Measurements from ENCODE around the gene MPP2. TPM values are rescaled to one million over a fixed set of nuclear protein-coding genes. Genes with fewer than 3 reads are reported as not detected.
"Not testable (repeated sequence)": the region's sequence is repeated elsewhere in the genome, so short reads cannot be mapped to it uniquely, and the experiment has no call there.

The MPP2 gene
- total and polyA plus RNA-seq, 2 experiments from 2014 or later, result 23.4 to 25.4 TPM

DNA sequence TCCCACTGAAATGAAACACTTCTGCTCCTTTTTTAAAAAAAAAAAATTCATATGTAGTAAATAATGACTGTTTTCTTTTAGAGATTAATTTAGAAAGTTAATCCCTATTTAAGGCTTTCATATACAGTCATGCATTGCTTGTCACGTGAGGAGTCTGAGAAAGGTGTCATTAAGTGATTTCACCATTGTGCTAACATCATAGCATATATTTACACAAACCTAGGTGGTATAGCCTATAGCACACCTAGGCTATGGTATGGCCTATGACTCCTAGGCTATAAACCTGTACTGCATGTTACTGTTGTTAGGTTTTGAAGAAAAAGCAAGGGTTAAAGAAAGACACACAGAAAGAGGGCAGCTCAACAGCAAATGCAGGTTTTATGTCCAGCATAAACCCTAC, 21.3 kb upstream of the MPP2 start:
- TF ChIP-seq, protein P1, sequence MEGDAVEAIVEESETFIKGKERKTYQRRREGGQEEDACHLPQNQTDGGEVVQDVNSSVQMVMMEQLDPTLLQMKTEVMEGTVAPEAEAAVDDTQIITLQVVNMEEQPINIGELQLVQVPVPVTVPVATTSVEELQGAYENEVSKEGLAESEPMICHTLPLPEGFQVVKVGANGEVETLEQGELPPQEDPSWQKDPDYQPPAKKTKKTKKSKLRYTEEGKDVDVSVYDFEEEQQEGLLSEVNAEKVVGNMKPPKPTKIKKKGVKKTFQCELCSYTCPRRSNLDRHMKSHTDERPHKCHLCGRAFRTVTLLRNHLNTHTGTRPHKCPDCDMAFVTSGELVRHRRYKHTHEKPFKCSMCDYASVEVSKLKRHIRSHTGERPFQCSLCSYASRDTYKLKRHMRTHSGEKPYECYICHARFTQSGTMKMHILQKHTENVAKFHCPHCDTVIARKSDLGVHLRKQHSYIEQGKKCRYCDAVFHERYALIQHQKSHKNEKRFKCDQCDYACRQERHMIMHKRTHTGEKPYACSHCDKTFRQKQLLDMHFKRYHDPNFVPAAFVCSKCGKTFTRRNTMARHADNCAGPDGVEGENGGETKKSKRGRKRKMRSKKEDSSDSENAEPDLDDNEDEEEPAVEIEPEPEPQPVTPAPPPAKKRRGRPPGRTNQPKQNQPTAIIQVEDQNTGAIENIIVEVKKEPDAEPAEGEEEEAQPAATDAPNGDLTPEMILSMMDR (IDR thresholded peaks at IDR 0.05; ENCODE audit: low read depth, low read length), result no peak

DNA sequence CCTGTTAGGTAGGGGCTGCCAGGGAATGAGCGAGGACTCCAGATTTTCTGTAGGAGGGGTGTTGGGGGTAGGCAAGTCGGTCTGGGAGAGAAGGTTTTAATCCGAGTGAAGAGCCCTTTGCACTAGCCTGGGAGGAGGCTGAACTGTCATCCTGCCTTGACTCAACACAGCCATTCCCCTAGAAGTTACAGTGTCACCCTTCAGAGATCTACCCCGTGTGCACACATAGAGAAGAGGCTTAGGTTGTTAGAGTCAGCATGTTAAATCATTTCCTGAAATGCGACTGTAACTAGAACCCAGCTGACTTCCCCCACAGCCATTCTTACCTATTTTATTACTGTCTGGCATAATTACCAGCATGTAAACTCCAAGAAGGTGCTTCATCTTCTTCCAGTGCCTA, 20.6 kb upstream of the MPP2 start:
- not testable (repeated sequence) for H3K4me3 ChIP-seq; H3K4me1 ChIP-seq (ENCODE audit: low read depth); H3K9me3 ChIP-seq (ENCODE audit: low read depth); H3K27ac ChIP-seq; H3K36me3 ChIP-seq; DNase-seq (ENCODE audit: low read depth in 1 of 2, low spot score in 1 of 2)
- H3K27me3 ChIP-seq, result peaks cover 22% of the 10 kb centered on the region

More for the DNA sequence above, 21.3 kb upstream of the MPP2 start:
- no peaks in the 10 kb centered on the region for H3K36me3 ChIP-seq
- no peak overlapping the region for H3K27ac ChIP-seq
- no peak for DNase-seq (ENCODE audit: low read depth in 1 of 2, low spot score in 1 of 2)
- no peaks in the 10 kb centered on the region for H3K9me3 ChIP-seq (ENCODE audit: low read depth)
- H3K4me3 ChIP-seq, result no peak overlapping the region
- H3K27me3 ChIP-seq, result peaks cover 22% of the 10 kb centered on the region
- no peaks in the 10 kb centered on the region for H3K4me1 ChIP-seq (ENCODE audit: low read depth)

DNA sequence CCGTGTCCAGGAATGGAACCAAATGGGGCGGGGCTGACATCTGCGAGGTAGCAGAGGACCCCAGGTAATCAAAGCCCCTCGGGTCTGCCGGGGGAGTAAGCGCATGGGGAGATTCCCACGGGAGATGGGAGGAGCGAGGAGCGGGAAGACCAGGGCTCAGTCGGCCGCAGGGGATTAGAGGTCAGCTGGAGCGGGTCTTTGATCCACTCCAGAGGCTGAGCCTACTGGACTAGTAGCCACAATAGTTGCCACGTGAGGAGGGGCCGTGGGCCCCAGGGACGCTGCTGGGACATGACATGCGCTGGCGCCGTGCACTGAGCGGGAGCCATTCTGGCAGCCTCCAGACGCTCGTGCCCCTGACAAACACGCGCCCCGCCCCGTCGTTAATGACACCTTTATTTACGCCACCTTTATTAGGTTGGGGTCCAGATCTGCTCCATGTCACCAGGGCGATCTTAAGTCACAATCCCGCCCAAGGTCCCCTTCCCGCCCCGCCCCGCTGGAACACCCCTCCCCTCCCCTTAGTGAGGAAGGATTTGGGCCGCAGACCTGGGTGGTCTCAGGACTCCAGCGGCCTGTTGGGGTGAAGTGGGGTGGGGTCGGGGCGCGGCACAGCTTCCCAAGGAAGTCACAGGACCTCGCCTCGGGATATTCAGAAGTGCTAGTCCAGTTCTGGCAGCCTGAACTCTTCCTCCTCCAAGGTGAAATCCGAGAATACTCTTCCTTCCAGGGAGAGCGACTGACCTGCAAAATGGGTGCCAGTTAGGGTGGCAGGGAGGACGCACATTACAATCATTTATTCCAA, 19.9 kb upstream of the MPP2 start:
- H3K4me1 ChIP-seq (ENCODE audit: low read depth), result no peaks in the 10 kb centered on the region
- H3K36me3 ChIP-seq, result no peaks in the 10 kb centered on the region
- no peaks in the 10 kb centered on the region for H3K9me3 ChIP-seq (ENCODE audit: low read depth)
- DNase-seq (ENCODE audit: low read depth in 1 of 2, low spot score in 1 of 2), result no peak
- TF ChIP-seq, protein P1 (IDR thresholded peaks at IDR 0.05; ENCODE audit: low read depth, low read length), result no peak
- peak overlapping the region; percentile 12 for H3K4me3 ChIP-seq
- no peak overlapping the region for H3K27ac ChIP-seq
- peaks cover 22% of the 10 kb centered on the region for H3K27me3 ChIP-seq

DNA sequence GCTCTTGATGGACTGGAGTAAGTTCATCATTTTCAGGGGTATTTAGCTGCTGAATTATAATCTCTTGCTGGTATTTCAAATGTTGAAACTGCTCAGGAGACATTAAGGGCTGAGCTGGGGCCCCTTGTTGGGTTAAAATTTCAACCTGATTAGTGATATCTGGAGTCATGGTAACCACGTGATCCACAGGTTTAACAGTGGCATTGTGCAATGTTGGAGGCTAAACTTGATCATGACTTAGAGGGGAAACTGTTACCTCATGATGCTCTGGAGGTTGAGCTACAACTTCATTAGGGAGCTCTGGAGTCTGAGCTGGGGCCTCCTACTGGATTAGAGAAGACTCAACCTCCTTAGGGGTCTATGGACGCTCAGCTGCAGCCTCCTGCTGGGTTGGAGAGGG, 17.2 kb upstream of the MPP2 start:
- no peaks in the 10 kb centered on the region for H3K9me3 ChIP-seq (ENCODE audit: low read depth)
- DNase-seq (ENCODE audit: low read depth in 1 of 2, low spot score in 1 of 2), result no peak
- no peaks in the 10 kb centered on the region for H3K36me3 ChIP-seq
- H3K27ac ChIP-seq, result no peak overlapping the region
- H3K4me3 ChIP-seq, result no peak overlapping the region
- H3K27me3 ChIP-seq, result peaks cover 22% of the 10 kb centered on the region
- no peaks in the 10 kb centered on the region for H3K4me1 ChIP-seq (ENCODE audit: low read depth)
- TF ChIP-seq, protein P1 (IDR thresholded peaks at IDR 0.05; ENCODE audit: low read depth, low read length), result no peak

DNA sequence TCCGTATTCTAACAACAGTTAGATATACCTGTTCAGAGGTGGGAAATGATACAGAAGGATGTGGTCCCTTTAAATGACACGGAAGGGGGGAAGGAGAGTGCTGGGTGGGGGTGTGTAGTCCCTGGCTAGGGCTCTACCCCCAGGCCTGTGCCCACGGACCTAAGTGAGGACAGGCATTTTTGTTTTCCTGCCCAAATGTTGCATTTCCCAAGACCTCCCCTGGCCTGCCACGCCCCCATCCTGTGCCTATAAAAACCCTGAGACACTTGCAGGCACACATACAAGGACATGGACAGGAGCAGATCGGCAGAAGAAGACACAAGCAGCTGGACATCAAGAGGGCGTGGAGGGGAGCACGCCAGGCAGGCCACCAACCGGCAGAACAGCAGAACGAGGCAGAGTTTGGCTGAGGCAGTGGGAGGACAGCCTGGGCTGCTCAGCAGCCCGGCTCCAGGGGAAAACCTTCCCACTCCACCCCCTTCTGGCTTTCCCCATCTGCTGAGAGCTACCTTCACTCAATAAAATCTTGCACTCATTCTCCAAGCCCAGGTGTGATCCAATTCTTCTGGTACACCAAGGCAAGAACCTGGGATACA, 13.3 kb upstream of the MPP2 start:
- Histone ChIP-seq H3K27ac (no peak overlapping the region), H3K36me3 (no peaks in the 10 kb centered on the region), H3K4me3 (no peak overlapping the region), H3K4me1 (ENCODE audit: low read depth) (no peaks in the 10 kb centered on the region), H3K27me3 (peaks cover 5% of the 10 kb centered on the region), H3K9me3 (ENCODE audit: low read depth) (no peaks in the 10 kb centered on the region)
- no peak for DNase-seq (ENCODE audit: low read depth in 1 of 2, low spot score in 1 of 2)
- TF ChIP-seq, protein P1 (IDR thresholded peaks at IDR 0.05; ENCODE audit: low read depth, low read length), result no peak

DNA sequence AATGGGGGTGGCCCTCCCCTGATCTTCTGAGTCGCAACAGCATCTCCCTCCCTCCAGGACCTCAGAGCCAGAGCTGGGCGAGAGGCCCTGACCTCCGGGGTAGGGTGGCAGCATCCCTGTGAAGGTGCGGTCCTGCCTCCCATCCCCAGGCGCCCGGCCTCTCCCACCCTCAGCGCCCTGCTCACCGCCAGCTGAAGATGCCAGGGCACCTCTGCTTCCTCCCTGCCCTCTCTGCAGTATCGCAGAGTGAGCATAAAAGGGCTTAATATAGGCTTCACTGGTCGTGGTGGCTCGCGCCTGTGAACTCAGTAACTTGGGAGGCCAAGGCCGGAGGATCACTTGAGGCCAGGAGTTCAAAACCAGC, 10.7 kb upstream of the MPP2 start:
- DNase-seq (ENCODE audit: low read depth in 1 of 2, low spot score in 1 of 2), result no peak
- Histone ChIP-seq H3K4me1 (ENCODE audit: low read depth) (no peaks in the 10 kb centered on the region), H3K27me3 (peaks cover 5% of the 10 kb centered on the region), H3K36me3 (no peaks in the 10 kb centered on the region), H3K4me3 (no peak overlapping the region), H3K9me3 (ENCODE audit: low read depth) (no peaks in the 10 kb centered on the region), H3K27ac (no peak overlapping the region)
- TF ChIP-seq, protein P1 (IDR thresholded peaks at IDR 0.05; ENCODE audit: low read depth, low read length), result no peak

All from cardiac muscle cell (in vitro differentiated cells and primary cell).